H9 (cell line): Measurements from ENCODE around the gene TGOLN2. TPM values are rescaled to one million over a fixed set of nuclear protein-coding genes. Genes with fewer than 3 reads are reported as not detected.

Source experiments
- DNase-seq: peaks from one replicate; pipeline ENCODE4 v3.0.0-alpha.2; 2017
- H2AFZ ChIP-seq: one replicate; pipeline ENCODE4 v1.6.1; 2013; ENCODE audit warnings: mild to moderate bottlenecking, low read length, control low read depth, moderate library complexity
- H2AK5ac ChIP-seq: 2 replicates; pipeline ENCODE4 v1.6.1; 2013; ENCODE audit warnings: low read length, control low read depth, mixed read lengths; ENCODE audit not compliant: insufficient read length
- H2BK120ac ChIP-seq: one replicate; pipeline ENCODE4 v1.6.1; 2013; ENCODE audit warnings: low read depth, mild to moderate bottlenecking, low read length, control low read depth, inconsistent platforms; ENCODE audit not compliant: poor library complexity, severe bottlenecking
- H2BK12ac ChIP-seq: 2 replicates; pipeline ENCODE4 v1.6.1; 2013; ENCODE audit warnings: low read length, control low read depth, mixed read lengths, low read depth; ENCODE audit not compliant: insufficient read length
- H2BK15ac ChIP-seq: 2 replicates; pipeline ENCODE4 v1.6.1; 2013; ENCODE audit warnings: low read depth, low read length, control low read depth
- H2BK20ac ChIP-seq: one replicate; pipeline ENCODE4 v1.6.1; 2013; ENCODE audit warnings: low read depth, mild to moderate bottlenecking, low read length, control low read depth, inconsistent platforms; ENCODE audit not compliant: poor library complexity, severe bottlenecking
- H2BK5ac ChIP-seq: 2 replicates; pipeline ENCODE4 v1.6.1; 2013; ENCODE audit warnings: low read length, control low read depth, mixed read lengths; ENCODE audit not compliant: insufficient read length
- H3K14ac ChIP-seq: 2 replicates; pipeline ENCODE4 v1.6.1; 2013; ENCODE audit warnings: low read length, control low read depth; ENCODE audit not compliant: insufficient read depth
- H3K18ac ChIP-seq: 2 replicates; pipeline ENCODE4 v1.6.1; 2013; ENCODE audit warnings: low read depth, mild to moderate bottlenecking, mixed read lengths, low read length, control low read depth; ENCODE audit not compliant: insufficient read length
- H3K23ac ChIP-seq: 2 replicates; pipeline ENCODE4 v1.6.1; 2013; ENCODE audit warnings: low read length, control low read depth, mixed read lengths, low read depth; ENCODE audit not compliant: insufficient read length
- H3K23me2 ChIP-seq: 2 replicates; pipeline ENCODE4 v1.6.1; 2013; ENCODE audit warnings: low read depth, mild to moderate bottlenecking, mixed read lengths, low read length, control low read depth; ENCODE audit not compliant: insufficient read length, poor library complexity, severe bottlenecking
- H3K27ac ChIP-seq: 2 replicates; pipeline ENCODE4 v1.5.1; 2013; ENCODE audit warnings: low read length, control low read depth, mixed read lengths, low read depth; ENCODE audit not compliant: insufficient read length
- H3K27me3 ChIP-seq: 2 replicates; pipeline ENCODE4 v1.6.1; 2013; ENCODE audit warnings: low read length, control low read depth, inconsistent platforms; ENCODE audit not compliant: insufficient read depth
- H3K4ac ChIP-seq: 2 replicates; pipeline ENCODE4 v1.6.1; 2013; ENCODE audit warnings: low read depth, mild to moderate bottlenecking, control low read depth, inconsistent platforms, low read length, moderate library complexity
- H3K4me1 ChIP-seq: 2 replicates; pipeline ENCODE4 v1.6.1; 2013; ENCODE audit warnings: low read length, control low read depth, inconsistent platforms; ENCODE audit not compliant: insufficient read depth
- H3K4me2 ChIP-seq: 2 replicates; pipeline ENCODE4 v1.6.1; 2013; ENCODE audit warnings: low read length, control low read depth, mixed read lengths; ENCODE audit not compliant: insufficient read length, insufficient read depth
- H3K56ac ChIP-seq: 2 replicates; pipeline ENCODE4 v1.6.1; 2013; ENCODE audit warnings: low read depth, mild to moderate bottlenecking, mixed read lengths, low read length, control low read depth; ENCODE audit not compliant: insufficient read length
- H3K79me1 ChIP-seq: 2 replicates; pipeline ENCODE4 v1.6.1; 2013; ENCODE audit warnings: low read depth, mild to moderate bottlenecking, moderate library complexity, low read length, control low read depth, inconsistent platforms; ENCODE audit not compliant: insufficient read depth, poor library complexity, severe bottlenecking
- H3K79me2 ChIP-seq: 2 replicates; pipeline ENCODE4 v1.6.1; 2013; ENCODE audit warnings: low read length, control low read depth, inconsistent platforms; ENCODE audit not compliant: insufficient read depth
- H3K9ac ChIP-seq: 2 replicates; pipeline ENCODE4 v1.6.1; 2013; ENCODE audit warnings: low read length, control low read depth, mixed read lengths; ENCODE audit not compliant: insufficient read length; ENCODE audit errors: extremely low read depth
- H3K9me3 ChIP-seq: one replicate; pipeline ENCODE4 v1.6.1; 2013; ENCODE audit warnings: low read depth, low read length, inconsistent platforms; ENCODE audit not compliant: control insufficient read depth
- H3T11ph ChIP-seq: one replicate; pipeline ENCODE4 v1.6.1; 2013; ENCODE audit warnings: mild to moderate bottlenecking, low read length, control low read depth, inconsistent platforms
- H4K20me1 ChIP-seq: one replicate; pipeline ENCODE4 v1.6.1; 2013; ENCODE audit not compliant: control insufficient read depth, insufficient read length, insufficient read depth
- H4K5ac ChIP-seq: 2 replicates; pipeline ENCODE4 v1.6.1; 2013; ENCODE audit warnings: low read depth, mild to moderate bottlenecking, mixed read lengths, low read length, control low read depth; ENCODE audit not compliant: insufficient read length
- H4K8ac ChIP-seq: replicated peaks from 2 replicates; pipeline ENCODE4 v1.6.1; 2013; ENCODE audit warnings: low read length, control low read depth, mixed read lengths, low read depth; ENCODE audit not compliant: insufficient read length
- H4K91ac ChIP-seq: 2 replicates; pipeline ENCODE4 v1.6.1; 2013; ENCODE audit warnings: low read depth, mild to moderate bottlenecking, moderate library complexity, mixed read lengths, low read length, control low read depth; ENCODE audit not compliant: insufficient read length
- H3K27ac Mint-ChIP-seq, 3 experiments: 2 replicates in 2 of 3; 3 replicates in 1 of 3; pipeline ENCODE4 v1.8.0; 2020 to 2021; ENCODE audit warnings: mixed read lengths in 3 of 3, mild to moderate bottlenecking in 1 of 3, moderate library complexity in 1 of 3
- H3K27me3 Mint-ChIP-seq: 2 replicates; pipeline ENCODE4 v1.8.0; 2021; ENCODE audit warnings: low read depth, mild to moderate bottlenecking, moderate library complexity, mixed read lengths
- H3K36me3 Mint-ChIP-seq, 3 experiments: 2 replicates in 2 of 3; 3 replicates in 1 of 3; pipeline ENCODE4 v1.8.0; 2020 to 2021; ENCODE audit warnings: low read depth in 3 of 3, mixed read lengths in 3 of 3; ENCODE audit not compliant: insufficient read depth in 1 of 3
- H3K4me1 Mint-ChIP-seq, 2 experiments: 2 replicates each; pipeline ENCODE4 v1.8.0; 2020; ENCODE audit warnings: mixed read lengths in 2 of 2
- H3K4me3 Mint-ChIP-seq, 2 experiments: 2 replicates in 1 of 2; 3 replicates in 1 of 2; pipeline ENCODE4 v1.8.0; 2020 to 2021; ENCODE audit warnings: mild to moderate bottlenecking in 2 of 2, mixed read lengths in 2 of 2, moderate library complexity in 1 of 2
- H3K9me3 Mint-ChIP-seq, 2 experiments: 2 replicates in 1 of 2; 3 replicates in 1 of 2; pipeline ENCODE4 v1.8.0; 2020; ENCODE audit warnings: mild to moderate bottlenecking in 2 of 2, mixed read lengths in 2 of 2, moderate library complexity in 1 of 2
- WGBS: extraction: QIAGEN DNeasy Blood & Tissue Kit; methylation state at CpG from one replicate; pipeline ENCODE4 v1.1.7; 2013; ENCODE audit warnings: missing lambda C conversion rate, low lambda C conversion rate, mixed read lengths; ENCODE audit not compliant: insufficient read length; ENCODE audit errors: extremely low coverage; 5-methylcytosine and 5-hydroxymethylcytosine counted together
- total RNA-seq: library from RNA; stranded (reverse); gene quantifications from 2 replicates; pipeline ENCODE4 v1.2.1, GENCODE V29; 2021
- TF ChIP-seq, protein P1 (sequence below): fragments of 200-600 bp; sonication (generic); conservative IDR thresholded peaks from 3 replicates; pipeline ENCODE4 v1.8.0; 2021; ENCODE audit warnings: antibody characterized with exemption, mild to moderate bottlenecking

Gene TGOLN2
- total RNA-seq, 1 experiment from 2014 or later: 47.8 TPM

DNA sequence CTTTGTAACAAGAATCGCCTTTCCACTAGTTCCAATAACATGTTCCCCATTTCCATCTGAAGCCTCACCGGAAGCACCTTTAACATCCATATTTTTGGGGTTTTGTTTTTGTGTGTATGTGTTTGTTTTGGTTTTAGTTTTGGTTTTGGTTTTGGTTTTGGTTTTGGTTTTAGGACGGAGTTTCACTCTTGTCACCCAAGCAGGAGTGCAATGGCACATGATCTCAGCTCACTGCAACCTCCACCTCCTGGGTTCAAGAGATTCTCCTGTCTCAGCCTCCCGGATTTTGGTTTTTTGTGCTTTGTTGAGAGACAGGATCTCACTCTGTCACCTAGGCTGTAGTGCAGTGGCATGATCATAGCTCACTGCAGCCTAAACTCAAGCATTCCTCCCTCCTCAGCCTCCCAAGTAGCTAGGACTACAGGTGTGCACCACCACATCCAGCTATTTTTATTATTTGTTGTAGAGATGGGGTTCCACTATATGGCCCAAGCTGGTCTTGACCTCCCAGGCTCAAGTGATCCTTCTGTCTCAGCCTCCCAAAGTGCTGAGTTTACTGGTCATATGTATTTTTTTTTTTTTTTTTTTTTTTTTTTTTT, 36.3 kb downstream of the TGOLN2 start:
- no peaks in the 10 kb centered on the region for H3K9me3 ChIP-seq
- Mint-ChIP-seq H3K4me1 (peaks cover 43 to 45% of the 10 kb centered on the region in 2 experiments), H3K27me3 (no peaks in the 10 kb centered on the region), H3K27ac (no peak overlapping the region), H3K9me3 (peaks cover 0 to 6% of the 10 kb centered on the region in 2 experiments; a peak in 1 of 5 replicates), H3K36me3 (peaks cover 34 to 74% (median 62%) of the 10 kb centered on the region in 3 experiments; a peak in 6 of 7 replicates), H3K4me3 (no peak overlapping the region)
- no peak overlapping the region for H3K14ac ChIP-seq
- H2AK5ac ChIP-seq: no peak overlapping the region
- TF ChIP-seq, protein P1, sequence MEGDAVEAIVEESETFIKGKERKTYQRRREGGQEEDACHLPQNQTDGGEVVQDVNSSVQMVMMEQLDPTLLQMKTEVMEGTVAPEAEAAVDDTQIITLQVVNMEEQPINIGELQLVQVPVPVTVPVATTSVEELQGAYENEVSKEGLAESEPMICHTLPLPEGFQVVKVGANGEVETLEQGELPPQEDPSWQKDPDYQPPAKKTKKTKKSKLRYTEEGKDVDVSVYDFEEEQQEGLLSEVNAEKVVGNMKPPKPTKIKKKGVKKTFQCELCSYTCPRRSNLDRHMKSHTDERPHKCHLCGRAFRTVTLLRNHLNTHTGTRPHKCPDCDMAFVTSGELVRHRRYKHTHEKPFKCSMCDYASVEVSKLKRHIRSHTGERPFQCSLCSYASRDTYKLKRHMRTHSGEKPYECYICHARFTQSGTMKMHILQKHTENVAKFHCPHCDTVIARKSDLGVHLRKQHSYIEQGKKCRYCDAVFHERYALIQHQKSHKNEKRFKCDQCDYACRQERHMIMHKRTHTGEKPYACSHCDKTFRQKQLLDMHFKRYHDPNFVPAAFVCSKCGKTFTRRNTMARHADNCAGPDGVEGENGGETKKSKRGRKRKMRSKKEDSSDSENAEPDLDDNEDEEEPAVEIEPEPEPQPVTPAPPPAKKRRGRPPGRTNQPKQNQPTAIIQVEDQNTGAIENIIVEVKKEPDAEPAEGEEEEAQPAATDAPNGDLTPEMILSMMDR: no peak
- no peak overlapping the region for H3K56ac ChIP-seq
- no peaks in the 10 kb centered on the region for H4K20me1 ChIP-seq
- no peak overlapping the region for H2BK5ac ChIP-seq
- no peak overlapping the region for H4K91ac ChIP-seq
- no peak overlapping the region for H3K18ac ChIP-seq
- H3K4me2 ChIP-seq: no peak overlapping the region
- H3K79me2 ChIP-seq: no peaks in the 10 kb centered on the region
- no peak overlapping the region for H2AFZ ChIP-seq
- H4K5ac ChIP-seq: no peak overlapping the region
- no peak overlapping the region for H3K23ac ChIP-seq
- no peak overlapping the region for H3K9ac ChIP-seq
- no peak for DNase-seq
- no peaks in the 10 kb centered on the region for H3K27me3 ChIP-seq
- no peak overlapping the region for H2BK20ac ChIP-seq
- H3T11ph ChIP-seq: no peak overlapping the region
- no peak overlapping the region for H2BK120ac ChIP-seq
- no peak overlapping the region for H4K8ac ChIP-seq
- H3K27ac ChIP-seq: no peak overlapping the region
- H2BK15ac ChIP-seq: no peak overlapping the region
- H3K4ac ChIP-seq: no peak overlapping the region
- H3K79me1 ChIP-seq: no peaks in the 10 kb centered on the region
- no peak overlapping the region for H2BK12ac ChIP-seq
- peaks cover 3% of the 10 kb centered on the region; the same call in 1 of the 2 replicates for H3K4me1 ChIP-seq
- no CpG with 5 or more reads among the region's 4 CpGs for WGBS
- H3K23me2 ChIP-seq: no peaks in the 10 kb centered on the region
